Fibroblast of peridontal ligament (primary cell): ENCODE results near the gene GRM1.

Experiments
- DNase-seq: peaks from one replicate; pipeline ENCODE4 v3.0.0-alpha.2; 2010; ENCODE audit errors: extremely low read depth

The GRM1 gene

DNA sequence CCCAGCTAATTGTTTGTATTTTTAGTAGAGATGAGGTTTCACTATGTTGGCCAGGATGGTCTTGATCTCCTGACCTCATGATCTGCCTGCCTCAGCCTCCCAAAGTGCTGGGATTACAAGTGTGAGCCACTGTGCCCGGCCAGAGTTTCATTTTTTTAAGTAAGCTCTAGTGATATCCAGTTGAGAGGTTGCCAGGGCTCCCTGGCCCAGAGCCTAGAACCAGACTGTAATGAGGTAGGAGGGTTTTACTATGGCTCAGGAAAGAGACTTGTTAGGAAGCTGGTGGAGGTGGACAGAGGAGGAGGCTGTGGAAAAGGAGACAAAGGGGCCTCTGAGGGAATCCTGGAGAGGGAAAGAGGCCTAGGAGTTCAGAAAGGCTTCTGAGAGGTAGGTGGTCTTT, 242.3 kb downstream of the GRM1 start:
- DNase-seq, result peak; percentile 81

DNA sequence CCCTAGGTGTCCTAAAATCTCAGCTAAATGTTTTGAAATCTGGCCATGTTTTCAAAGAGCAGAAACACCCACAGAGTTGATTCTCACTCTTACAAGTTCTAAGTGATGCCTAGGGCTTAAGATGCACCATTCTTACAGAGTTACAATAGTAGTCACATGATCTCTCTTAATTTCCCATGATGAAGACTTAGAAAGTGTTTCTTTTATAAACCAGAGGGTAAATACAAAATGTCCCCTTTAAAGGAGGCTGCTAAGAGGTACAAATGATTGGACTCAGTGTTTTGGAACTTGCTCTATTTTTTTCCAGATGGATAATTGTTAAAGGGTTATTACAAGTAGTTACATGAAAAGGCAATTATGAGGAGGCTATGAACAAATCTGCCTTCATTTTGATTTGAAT, 244.6 kb downstream of the GRM1 start:
- DNase-seq, result no peak

DNA sequence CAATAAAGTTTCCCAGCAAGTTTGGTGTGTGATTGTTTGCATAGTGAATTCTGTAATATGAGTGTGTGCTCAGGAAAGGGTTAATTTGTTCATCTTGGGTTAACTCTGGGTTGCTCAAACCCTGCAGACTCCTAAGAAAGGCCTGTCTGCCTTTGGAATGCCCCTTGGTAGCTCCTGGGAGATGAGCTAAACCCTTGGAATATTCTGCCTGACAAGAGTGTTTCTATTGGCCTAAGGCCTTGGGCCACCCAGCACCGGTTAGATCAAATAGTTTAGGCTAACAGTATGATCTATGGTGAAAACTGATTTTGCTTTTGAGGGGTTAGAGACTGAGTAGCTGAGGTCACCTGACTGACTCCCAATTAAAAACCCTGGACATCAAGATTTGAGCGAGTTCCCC, 248.3 kb downstream of the GRM1 start:
- no peak for DNase-seq

DNA sequence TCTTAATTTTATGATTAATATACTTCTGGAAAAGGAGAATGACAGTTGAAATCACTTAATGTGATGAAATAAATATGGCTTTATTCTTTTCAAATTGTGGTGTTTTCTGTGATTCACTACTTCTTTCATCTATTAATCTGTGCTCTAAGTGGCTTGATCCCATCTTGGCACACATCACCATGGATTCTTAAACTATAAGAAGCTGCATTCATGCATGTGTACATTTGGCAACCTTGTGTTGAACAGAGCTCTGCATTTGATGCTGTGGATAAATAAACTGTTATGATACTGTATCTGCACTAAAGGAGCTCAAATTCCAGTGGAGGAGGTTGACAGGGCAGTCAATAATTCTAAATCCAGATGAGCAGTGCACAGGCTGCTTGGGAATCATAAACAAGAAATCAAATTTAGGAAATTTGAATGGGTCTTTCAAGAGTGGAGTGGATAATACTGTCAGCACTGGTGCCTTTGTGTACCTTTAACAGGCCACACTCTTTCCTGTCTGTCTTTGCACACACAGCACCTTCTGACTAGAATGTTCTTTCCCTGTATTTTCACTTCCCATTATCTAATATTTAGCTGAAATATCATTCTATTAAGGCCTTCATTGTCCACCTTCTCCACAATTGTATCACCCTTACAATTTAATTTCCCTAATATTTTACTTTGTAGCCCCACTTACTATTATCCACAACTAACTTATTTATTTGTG, 252.9 kb downstream of the GRM1 start:
- no peak for DNase-seq

DNA sequence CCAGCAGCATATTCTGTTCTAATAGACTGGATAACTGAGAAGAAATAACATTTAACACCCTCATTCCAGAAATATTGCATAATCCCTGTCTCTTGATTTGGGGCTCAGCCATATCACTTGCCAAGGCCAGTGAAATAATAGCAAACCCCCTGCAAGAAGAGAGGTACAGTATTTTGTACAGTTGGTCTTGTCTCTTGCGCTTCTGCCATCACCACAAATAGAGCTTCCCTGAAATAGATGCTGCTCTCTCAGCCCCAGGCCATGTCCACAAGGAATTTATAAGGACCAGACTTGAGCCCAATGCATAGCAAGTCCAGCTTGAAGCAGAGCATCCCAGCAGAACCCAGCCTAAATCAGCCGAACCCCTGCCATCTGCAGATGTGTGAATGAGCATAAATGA, 254.0 kb downstream of the GRM1 start:
- DNase-seq, result no peak

DNA sequence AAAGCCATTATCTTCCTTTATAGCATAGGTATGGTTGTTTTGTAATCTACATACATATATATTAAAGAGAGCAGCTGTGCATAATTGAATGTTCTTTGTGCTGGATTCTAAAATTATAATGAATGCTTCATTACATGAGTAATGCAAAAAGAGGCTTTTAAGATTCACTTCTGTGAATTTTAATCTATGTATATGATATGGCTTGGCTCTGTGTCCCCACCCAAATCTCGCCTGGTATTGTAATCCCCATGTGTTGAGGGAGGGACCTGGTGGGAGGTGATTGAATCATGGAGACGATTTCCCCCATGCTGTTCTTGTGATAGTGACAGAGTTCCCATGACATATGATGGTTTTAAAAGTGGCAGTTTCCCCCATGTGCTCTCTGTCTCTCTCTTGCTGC, 255.4 kb downstream of the GRM1 start:
- no peak for DNase-seq

DNA sequence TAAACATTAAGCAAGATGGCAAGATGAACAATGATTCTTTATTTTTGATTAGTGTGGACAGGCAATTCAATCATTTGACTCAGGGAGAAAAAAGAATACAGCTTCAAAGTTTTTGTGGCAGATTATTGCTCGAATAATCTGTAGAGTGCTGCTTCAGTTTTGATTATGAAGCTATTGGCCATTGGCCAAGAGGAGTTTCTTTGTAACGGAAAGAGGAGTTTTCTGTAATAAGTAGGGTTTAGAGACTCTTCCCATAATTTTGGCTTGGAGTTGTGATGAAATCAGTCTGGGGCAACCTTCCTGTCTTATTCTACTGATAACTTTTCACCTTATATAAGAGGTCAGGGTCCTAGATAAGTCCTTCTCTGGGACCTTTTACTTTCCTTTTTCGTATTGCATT, 258.1 kb downstream of the GRM1 start:
- peak; percentile 35 for DNase-seq

GRCh38 chr6:146287691-146288369, 259.0 kb downstream of the GRM1 start:
- DNase-seq, result peak; percentile 87

GRCh38 chr6:146289816-146290588, 261.1 kb downstream of the GRM1 start:
- peak; percentile 96 for DNase-seq

DNA sequence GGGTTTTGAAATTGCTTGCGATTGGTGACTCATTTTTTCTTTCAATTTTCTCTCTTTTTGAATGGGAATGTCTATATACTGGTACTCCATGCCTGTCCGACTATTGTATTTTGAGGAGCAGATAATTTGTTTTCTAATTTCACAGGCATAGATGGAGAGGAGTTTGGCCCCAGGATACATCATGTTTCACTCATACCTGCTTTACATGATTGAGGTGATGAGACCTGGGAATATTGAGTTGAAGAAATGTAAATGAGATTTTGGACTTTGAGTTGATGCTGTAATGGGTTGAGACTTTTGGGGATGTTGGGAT, 261.7 kb downstream of the GRM1 start:
- no peak for DNase-seq

DNA sequence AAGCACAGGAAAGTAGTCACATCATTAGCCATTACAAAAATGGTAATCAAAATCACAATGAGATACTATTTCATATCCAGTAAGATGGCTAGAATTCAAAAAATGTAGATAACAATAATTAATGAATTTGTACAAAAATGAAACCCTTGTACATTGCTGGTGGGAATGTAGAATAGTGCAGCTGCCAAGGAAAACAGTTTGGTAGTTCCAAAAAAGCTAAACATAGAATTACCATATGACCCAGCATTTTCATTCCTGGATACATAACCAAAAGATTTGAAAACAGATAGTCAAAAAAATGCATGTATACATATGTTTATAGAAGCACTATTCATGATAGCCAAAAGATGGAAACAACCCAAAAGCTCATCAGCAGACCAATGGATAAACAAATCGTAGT, 263.6 kb downstream of the GRM1 start:
- peak; percentile 35 for DNase-seq

DNA sequence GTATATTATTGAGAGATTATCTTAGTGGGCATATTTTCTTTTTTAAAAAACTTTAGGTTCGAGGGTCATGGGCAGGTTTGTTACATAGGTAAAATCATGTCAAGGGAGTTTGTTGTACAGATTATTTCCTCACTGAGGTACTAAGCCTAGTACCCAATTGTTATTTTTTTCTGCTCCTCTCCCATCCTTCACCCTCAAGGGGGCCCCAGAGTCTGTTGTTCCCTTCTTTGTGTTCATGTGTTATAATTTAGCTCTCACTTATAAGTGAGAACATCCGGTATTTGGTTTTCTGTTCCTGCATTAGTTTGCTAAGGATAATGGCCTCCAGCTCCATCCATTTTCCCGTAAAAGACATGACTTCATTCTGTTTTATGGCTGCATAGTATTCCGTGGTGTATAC, 266.8 kb downstream of the GRM1 start:
- DNase-seq, result no peak

GRCh38 chr6:146297815-146298214, 269.0 kb downstream of the GRM1 start:
- peak; percentile 57 for DNase-seq

DNA sequence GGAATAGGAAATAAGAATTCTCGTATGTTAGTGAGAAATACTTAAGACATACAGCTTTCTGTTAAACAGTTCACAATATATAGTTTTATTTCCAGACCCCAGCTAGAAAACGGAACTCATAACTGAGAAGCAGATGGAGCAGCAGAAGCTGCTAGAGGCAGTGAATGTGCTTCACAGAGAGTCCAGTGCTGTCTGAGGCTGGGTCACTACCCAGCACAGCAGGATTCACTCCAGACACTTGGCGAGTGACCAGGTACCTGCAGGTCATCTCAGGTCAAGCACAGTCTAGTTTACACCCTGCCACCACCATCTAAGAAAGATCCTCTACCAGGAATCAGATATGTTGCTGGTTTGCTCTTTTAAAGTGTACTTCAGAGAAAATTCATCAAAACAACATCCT, 271.7 kb downstream of the GRM1 start:
- DNase-seq, result no peak

GRCh38 chr6:146301764-146302163, 272.9 kb downstream of the GRM1 start:
- no peak for DNase-seq

DNA sequence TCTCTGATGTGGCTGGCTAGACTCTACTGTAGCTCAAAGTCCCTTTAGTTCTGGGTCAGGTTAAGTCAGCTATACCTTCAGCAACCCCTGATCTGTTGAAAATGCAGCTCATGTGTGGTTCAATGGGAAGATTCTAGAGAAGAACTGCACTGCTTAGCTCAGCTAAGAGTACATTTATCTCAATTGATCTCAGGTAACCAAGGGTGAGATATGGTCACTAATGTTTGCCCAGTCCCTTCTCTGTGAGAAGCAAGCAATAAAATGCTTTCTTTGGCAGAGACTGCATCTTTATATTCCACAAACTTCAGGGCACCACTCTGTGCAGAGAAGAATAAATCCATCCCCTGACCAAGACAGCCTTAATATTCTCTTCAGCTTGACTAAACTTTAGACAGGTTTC, 274.1 kb downstream of the GRM1 start:
- no peak for DNase-seq

DNA sequence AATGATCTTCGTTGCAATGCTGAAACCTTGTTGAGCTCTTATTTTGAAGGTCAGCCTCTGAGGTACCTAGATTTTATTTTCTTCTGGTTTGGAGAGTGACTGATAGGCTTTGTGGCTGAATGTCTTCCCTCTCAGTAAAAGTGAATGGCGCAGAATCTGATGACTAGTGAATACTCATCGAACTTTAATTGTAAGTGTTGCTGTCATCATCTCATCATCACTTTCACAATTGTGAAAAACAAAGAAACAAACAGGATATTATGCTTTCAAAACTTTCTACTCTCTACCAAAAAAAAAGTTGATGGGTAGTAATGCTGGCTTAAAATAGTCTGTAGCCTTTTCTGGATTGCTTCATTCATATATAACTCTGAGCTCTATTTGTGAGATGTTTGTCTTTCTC, 275.3 kb downstream of the GRM1 start:
- DNase-seq, result no peak

DNA sequence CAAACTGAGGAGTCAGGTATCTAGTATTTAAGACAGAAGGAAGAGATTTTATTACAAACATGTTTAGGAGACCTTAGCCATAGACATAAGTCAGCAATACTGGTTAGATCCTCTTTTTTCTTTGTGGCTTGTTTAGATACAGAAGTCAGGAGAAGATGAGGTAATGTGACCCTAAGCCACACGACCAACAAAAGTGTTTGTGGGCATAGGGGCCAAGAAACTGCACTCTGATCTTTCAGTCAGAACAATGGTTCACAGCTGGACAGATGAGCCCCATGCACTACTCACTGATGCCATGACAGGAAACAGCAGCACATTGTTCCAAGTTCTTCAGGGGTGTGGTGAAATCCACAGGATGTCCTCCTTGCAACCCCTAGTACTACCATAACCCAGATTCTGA, 276.2 kb downstream of the GRM1 start:
- no peak for DNase-seq

GRCh38 chr6:146305951-146306350, 277.1 kb downstream of the GRM1 start:
- no peak for DNase-seq

DNA sequence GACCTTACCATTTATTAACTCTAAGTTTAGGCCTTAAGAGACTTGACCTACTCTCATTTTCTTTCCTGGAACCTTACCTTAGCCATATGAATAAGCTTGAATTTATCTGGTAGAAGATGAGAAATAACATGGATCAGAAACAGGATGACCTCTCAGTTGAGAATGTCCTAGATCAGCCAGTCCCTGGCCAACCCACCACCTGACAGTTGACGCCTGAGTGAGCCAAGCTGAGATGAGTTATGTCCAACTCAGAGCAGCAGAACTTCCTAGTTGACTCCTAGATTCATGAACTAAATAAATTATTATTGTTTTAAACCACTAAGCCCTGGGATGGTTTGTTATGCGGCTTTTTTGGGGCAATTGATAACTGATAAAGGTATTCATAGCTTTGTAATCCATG, 281.8 kb downstream of the GRM1 start:
- no peak for DNase-seq

GRCh38 chr6:146311079-146311478, 282.2 kb downstream of the GRM1 start:
- no peak for DNase-seq

DNA sequence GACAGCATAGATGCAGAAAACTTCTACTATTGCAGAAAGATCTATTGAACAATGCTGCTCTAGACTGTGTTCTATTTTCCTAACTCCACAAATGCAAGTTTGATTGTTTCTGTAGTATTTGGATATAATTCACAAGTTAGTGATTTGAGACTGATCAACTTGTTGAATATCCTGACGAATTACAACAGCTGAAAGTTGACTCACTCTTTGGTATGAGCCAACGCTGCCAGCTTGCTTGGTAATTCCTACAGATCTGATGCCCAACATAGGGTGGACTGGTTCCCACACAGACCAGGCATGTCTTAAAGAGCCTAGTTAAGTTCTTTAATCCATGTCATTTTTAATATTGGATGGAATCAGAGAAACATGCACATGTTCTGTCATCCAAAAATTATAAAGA, 283.7 kb downstream of the GRM1 start:
- peak; percentile 34 for DNase-seq
